AG08396 (cell line): Measurements from ENCODE around the gene BET1L.

Source experiments
- DNase-seq: peaks from one replicate; pipeline ENCODE4 v3.0.0; 2012; ENCODE audit warnings: low spot score, mixed read lengths

BET1L gene

GRCh38 chr11:210122-210802, 3.1 kb upstream of the BET1L start:
- DNase-seq = peak; percentile 83

DNA sequence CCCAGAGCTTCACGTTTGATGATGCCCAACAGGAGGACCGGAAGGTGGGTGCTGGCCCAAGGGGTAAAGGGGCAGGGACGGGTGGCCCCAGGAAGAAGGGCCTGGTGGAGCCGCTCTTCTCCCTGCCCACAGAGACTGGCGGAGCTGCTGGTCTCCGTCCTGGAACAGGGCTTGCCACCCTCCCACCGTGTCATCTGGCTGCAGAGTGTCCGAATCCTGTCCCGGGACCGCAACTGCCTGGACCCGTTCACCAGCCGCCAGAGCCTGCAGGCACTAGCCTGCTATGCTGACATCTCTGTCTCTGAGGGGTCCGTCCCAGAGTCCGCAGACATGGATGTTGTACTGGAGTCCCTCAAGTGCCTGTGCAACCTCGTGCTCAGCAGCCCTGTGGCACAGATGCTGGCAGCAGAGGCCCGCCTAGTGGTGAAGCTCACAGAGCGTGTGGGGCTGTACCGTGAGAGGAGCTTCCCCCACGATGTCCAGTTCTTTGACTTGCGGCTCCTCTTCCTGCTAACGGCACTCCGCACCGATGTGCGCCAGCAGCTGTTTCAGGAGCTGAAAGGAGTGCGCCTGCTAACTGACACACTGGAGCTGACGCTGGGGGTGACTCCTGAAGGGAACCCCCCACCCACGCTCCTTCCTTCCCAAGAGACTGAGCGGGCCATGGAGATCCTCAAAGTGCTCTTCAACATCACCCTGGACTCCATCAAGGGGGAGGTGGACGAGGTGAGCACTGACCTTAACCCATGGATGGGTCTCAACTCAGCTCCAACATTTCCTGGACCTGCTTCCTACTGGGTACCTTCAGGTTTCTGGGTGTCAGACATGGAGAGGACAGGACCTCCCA, 2.3 kb upstream of the BET1L start:
- no peak for DNase-seq

GRCh38 chr11:208917-209260, 1.7 kb upstream of the BET1L start:
- no peak for DNase-seq

GRCh38 chr11:208181-208916, 1.1 kb upstream of the BET1L start:
- peak; percentile 91 for DNase-seq

DNA sequence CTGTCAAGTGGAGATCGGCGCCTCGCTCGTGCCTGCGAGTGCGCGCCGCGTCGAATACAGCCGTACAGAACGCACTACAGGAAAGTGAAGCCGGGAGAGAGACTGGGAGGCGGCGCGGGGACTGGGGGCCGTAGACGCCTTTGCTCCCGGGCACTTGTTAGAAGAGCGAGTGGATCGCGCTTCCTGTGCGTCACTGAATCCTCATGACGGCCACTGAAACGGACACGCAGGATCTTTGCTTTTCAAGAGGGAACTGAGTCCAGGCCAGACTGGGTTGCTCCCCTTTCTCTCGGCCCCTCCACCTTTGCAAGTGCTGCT, 623 bp upstream of the BET1L start:
- peak; percentile 55 for DNase-seq

DNA sequence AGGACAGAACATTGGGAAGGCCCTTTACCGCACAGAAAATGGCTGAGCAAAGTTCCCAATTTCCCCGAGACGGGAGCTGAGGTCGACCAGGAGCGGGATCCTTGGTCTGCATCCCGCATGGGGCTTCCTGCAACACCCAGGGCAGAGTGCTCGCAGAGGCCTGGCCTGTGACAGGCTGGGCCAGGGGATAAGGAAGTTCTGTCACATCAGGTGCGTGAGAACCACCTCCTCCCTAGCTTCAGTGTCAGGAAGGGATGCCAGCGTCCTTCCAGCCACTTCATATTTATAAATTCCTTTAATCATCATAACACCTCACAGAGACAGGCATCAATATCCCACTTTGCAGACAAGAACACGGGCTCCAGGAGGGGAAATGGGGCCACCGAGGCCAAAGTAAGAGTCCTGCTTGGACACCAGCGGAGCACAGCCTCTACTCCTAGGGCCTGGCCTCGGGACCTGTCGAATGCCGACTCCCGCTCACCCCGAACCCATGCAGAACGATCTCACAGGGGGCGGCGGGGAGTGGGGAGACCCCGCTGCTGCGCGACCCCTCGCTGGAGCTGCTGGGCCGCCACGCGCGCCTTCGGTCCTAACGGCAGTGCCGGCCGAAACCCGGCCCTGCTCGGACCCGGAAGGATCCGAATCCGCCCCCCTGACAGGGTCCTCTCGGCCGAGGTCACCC, 532 bp downstream of the BET1L start:
- DNase-seq = peak; percentile 59

GRCh38 chr11:206002-206384, 1.2 kb downstream of the BET1L start:
- DNase-seq = no peak

DNA sequence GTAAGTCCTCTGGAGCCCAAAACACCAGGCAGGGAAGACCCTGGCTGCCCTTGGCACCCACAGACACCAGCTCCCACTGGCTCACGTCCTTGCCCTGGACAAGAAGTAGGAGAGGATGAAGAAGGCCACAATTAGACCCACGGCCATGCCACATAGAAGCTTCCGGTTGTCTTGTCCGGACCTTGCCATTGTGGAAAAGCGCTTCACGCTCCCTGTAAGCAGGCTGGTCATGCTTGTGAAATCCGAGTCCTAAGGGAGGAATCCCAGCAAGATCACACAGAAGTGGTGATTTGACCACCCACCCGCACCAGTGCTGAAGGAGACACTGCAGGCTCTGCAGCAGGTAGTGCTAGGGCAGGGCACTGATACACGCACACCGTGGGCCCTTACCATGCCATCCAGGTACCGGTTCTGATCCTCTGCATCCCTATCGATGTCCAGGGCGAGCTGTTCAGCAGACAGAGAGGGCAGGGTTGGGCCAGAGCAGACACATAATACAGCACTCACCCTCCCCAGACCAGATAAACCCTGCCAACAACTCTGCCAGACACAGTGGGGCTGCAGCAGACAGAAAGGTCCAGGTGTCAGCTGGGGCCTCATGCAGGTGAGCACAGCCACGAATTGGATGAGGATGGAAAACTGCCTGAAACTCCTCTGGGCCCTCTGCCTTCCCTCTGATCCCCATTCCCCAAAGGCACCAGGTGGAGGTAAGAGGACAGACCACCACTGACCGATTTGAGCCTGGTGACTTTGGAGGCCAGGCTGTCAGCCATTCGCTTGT, 1.8 kb downstream of the BET1L start:
- no peak for DNase-seq

GRCh38 chr11:204587-205109, 2.6 kb downstream of the BET1L start:
- no peak for DNase-seq

DNA sequence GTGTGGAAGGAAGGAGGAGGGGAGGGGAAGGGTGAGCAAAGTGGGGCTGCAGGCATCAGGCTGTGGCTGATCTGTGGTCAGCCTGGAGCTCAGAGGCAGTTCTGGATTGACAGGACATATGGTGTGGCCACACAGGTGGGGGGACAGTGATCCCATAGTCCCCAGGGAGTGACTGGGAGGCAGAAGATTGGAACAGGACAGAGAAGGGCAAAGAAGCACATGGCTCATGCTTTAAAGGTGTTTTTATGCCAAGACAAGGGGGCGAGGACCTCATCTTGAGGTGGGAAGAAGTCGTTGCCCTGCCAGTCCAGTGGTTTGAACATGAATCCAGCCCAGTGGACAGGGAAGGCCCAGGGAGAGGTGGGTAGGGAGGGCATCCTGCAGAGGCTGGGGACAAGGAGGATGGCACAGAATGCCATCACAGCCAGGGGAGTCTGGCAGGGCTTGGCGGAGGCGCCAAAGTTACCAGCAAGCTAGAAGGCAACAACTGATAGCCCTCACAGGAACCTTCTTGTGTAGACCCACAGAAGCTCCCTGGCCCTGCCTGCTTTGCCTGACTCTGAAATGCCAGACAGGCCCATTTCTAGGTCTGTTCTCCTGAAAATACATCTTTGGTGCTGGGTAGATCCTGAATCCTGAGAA, 3.1 kb downstream of the BET1L start:
- DNase-seq = no peak

- no peak for DNase-seq
Measured at GRCh38 chr11:203056-203944, 3.9 kb downstream of the BET1L start.

- no peak for DNase-seq
Measured at GRCh38 chr11:202490-202889, 4.7 kb downstream of the BET1L start.

- DNase-seq = no peak
Measured at GRCh38 chr11:201966-202365, 5.2 kb downstream of the BET1L start.

GRCh38 chr11:200224-201003, 6.8 kb downstream of the BET1L start:
- DNase-seq = no peak

DNA sequence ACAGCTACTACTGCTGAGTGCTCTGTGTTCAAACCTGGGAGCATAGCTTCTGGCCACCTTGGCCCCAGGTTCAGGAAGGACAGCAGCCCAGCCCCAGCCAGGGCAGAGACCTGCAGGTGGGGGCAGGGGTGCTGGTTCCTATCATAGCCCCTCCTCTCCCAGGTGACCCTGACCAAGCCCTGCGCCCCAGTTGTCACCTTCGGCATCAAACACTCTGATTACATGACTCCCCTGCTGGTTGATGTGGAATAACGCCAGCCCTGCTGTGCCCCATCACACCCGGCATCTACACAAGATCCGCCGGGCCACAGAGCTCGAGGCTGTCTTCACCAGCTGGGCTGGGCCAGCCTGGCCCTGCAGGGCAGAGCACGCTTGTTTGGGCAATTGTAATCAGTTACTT, 7.4 kb downstream of the BET1L start:
- no peak for DNase-seq

- no peak for DNase-seq
Measured at GRCh38 chr11:199004-199581, 8.1 kb downstream of the BET1L start.

DNA sequence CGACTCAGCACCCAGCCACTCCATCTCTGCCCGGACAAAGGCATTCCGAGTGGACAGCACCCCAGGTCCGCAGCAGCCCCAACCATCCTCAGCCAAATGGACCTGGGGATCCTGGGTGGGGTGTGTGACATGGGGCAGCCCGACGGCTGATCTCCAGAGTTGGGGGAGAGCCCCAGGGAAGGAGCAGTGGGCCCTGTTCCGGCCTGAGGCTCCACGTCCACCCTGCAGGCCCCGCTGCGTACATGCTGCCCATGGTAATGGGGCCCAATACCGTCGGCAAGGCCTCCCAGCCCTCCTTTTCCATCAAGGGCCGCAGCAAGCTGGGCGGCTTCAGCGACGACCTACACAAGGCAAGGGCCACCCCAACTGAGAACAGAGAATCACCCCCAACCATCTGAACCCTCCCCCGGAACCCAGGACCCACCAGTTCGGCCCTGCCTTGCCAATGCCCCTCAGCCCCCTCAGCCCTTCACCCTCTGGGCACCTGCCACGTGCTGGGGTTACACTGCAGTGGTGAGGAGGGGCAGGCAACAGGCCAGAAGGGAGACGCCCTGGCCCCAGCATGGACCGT, 8.9 kb downstream of the BET1L start:
- no peak for DNase-seq

DNA sequence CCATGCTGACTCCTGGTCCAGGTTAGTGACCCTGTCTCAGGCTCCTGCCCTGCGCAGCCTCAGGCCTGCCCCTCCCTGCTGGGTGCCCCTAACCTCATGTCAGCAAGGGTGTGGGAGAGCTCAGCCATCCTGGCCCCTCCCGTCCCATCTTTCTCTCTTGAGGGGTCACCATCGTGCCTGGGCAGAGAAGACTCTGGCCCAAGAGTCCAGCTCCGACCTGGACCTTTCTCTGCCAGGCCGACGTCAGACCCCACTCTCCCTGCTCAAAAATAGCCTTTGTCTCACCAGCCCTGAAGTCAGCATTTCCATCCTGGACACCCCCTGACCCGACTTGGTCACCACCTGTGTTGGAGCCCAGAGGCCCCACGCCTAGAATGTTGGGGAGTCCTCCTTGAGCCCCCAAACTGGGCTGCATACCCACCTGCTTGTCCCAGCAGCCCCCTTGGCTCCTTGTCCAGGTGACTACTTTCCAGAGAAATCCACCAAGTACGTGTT, 9.4 kb downstream of the BET1L start:
- no peak for DNase-seq
